SK-N-SH (cell line): ENCODE measurements around the gene PTPRG. TPM values are rescaled to one million over a fixed set of nuclear protein-coding genes. Genes with fewer than 3 reads are reported as not detected.

ENCODE experiments used
- CTCF ChIA-PET: fragments of 300-600, 350-600 bp; formaldehyde crosslinking; extraction: SDS; loops from one replicate; lab custom pipeline; 2021; lab: Yijun Ruan, JAX
- POLR2A ChIA-PET: fragments of 350-600 bp; sonication (Branson Sonifier 250); formaldehyde crosslinking; extraction: SDS; loops from one replicate; lab custom pipeline; 2020; ENCODE audit warnings: antibody characterized with exemption, inconsistent platforms; lab: Yijun Ruan, JAX
- DNase-seq: peaks from one replicate; pipeline ENCODE4 v3.0.0; 2012
- H2AFZ ChIP-seq: fragments of 200-600 bp; sonication (generic); 2 replicates; pipeline ENCODE4 v1.8.1; 2016; ENCODE audit warnings: antibody characterized with exemption, mild to moderate bottlenecking, low read depth
- H3F3A ChIP-seq: fragments of 200-600 bp; sonication (generic); replicated peaks from 2 replicates; pipeline ENCODE3; 2016; ENCODE audit warnings: antibody characterized with exemption, mild to moderate bottlenecking; ENCODE audit not compliant: insufficient read depth
- H3K27ac ChIP-seq, 2 experiments: fragments of 200-500 bp in 1 of 2; fragments of 200-600 bp in 1 of 2; sonication (Bioruptor generic) in 1 of 2; sonication (generic), shearing (Covaris generic) in 1 of 2; 2 replicates each; pipeline versions ENCODE4 v1.5.1 to v1.6.1; 2014 to 2016; ENCODE audit warnings: low read depth in 2 of 2, inconsistent platforms in 1 of 2, low read length in 1 of 2, mild to moderate bottlenecking in 1 of 2, mixed read lengths in 1 of 2
- H3K27me3 ChIP-seq: fragments of 200-600 bp; sonication (generic), shearing (Covaris generic); 2 replicates; pipeline ENCODE4 v1.6.1; 2016; ENCODE audit warnings: mixed run types; ENCODE audit not compliant: insufficient read depth
- H3K36me3 ChIP-seq, 2 experiments: fragments of 200-500 bp in 1 of 2; fragments of 200-600 bp in 1 of 2; sonication (Bioruptor generic) in 1 of 2; sonication (generic) in 1 of 2; replicated peaks in 1 of 2; 2 replicates each; pipeline versions ENCODE3 to v1.5.1; 2014 to 2016; ENCODE audit warnings: low read length in 1 of 2, mild to moderate bottlenecking in 1 of 2; ENCODE audit not compliant: insufficient read depth in 2 of 2, control insufficient read depth in 1 of 2
- H3K4me1 ChIP-seq, 2 experiments: fragments of 200-500 bp in 1 of 2; fragments of 200-600 bp in 1 of 2; sonication (Bioruptor generic) in 1 of 2; sonication (generic), shearing (Covaris generic) in 1 of 2; 2 replicates each; pipeline versions ENCODE4 v1.5.1 to v1.6.1; 2014 to 2016; ENCODE audit warnings: low read depth in 1 of 2, low read length in 1 of 2, mixed run types in 1 of 2; ENCODE audit not compliant: insufficient read depth in 2 of 2, control insufficient read depth in 1 of 2
- H3K4me2 ChIP-seq: fragments of 200-600 bp; sonication (generic), shearing (Covaris generic); 2 replicates; pipeline ENCODE4 v1.6.1; 2017; ENCODE audit warnings: mixed run types
- H3K4me3 ChIP-seq, 2 experiments: fragments of 200-500 bp in 1 of 2; fragments of 200-600 bp in 1 of 2; sonication (Bioruptor generic) in 1 of 2; sonication (generic), shearing (Covaris generic) in 1 of 2; 2 replicates each; pipeline versions ENCODE4 v1.5.1 to v1.8.1; 2014 to 2016; ENCODE audit warnings: low read depth in 2 of 2, inconsistent platforms in 1 of 2, low read length in 1 of 2, mild to moderate bottlenecking in 1 of 2, mixed read lengths in 1 of 2, moderate library complexity in 1 of 2
- H3K79me2 ChIP-seq: fragments of 200-600 bp; sonication (generic); 2 replicates; pipeline ENCODE4 v1.8.1; 2017; ENCODE audit warnings: mild to moderate bottlenecking; ENCODE audit not compliant: insufficient read depth
- H3K9ac ChIP-seq: fragments of 200-600 bp; sonication (generic); 2 replicates; pipeline ENCODE4 v1.6.1; 2017; ENCODE audit warnings: mixed run types
- H3K9me2 ChIP-seq: fragments of 200-600 bp; sonication (generic); 2 replicates; pipeline ENCODE4 v1.6.1; 2017; ENCODE audit warnings: mixed run types
- H3K9me3 ChIP-seq: fragments of 200-600 bp; sonication (generic); 2 replicates; pipeline ENCODE4 v1.6.1; 2017; ENCODE audit warnings: mixed run types, mild to moderate bottlenecking, moderate library complexity
- H4K20me1 ChIP-seq: fragments of 200-600 bp; sonication (generic); 2 replicates; pipeline ENCODE4 v1.6.1; 2017; ENCODE audit warnings: mild to moderate bottlenecking, mixed run types; ENCODE audit not compliant: insufficient read depth
- CHD2 ChIP-seq: fragments of 150-350 bp; IDR thresholded peaks from 2 replicates; pipeline ENCODE4 v1.6.1; 2018; ENCODE audit warnings: low read length; ENCODE audit not compliant: partially characterized antibody
- ELF1 ChIP-seq: IDR thresholded peaks from 2 replicates; pipeline ENCODE4 v1.4.0; 2012
- EP300 ChIP-seq, 2 experiments: IDR thresholded peaks; 2 replicates each; pipeline versions ENCODE4 v1.4.0 to v1.6.1; 2012; ENCODE audit warnings: borderline replicate concordance in 1 of 2, low read depth in 1 of 2, low read length in 1 of 2
- FOSL2 ChIP-seq: IDR thresholded peaks from 2 replicates; pipeline ENCODE4 v1.4.0; 2012; ENCODE audit warnings: low read depth, mild to moderate bottlenecking, moderate library complexity, borderline replicate concordance
- FOXM1 ChIP-seq: IDR thresholded peaks from 2 replicates; pipeline ENCODE4 v1.4.0; 2012; ENCODE audit warnings: low read depth, mild to moderate bottlenecking
- GABPA ChIP-seq: IDR thresholded peaks from 2 replicates; pipeline ENCODE4 v1.4.0; 2012; ENCODE audit warnings: low read depth, mild to moderate bottlenecking
- GATA2 ChIP-seq: sonication (generic); formaldehyde crosslinking; IDR thresholded peaks from 2 replicates; pipeline ENCODE4 v1.5.0; 2020; ENCODE audit warnings: mild to moderate bottlenecking, missing genetic modification reagents
- MEF2A ChIP-seq: IDR thresholded peaks from 2 replicates; pipeline ENCODE4 v1.4.0; 2012; ENCODE audit warnings: low read depth, borderline replicate concordance
- NRF1 ChIP-seq: IDR thresholded peaks from 2 replicates; pipeline ENCODE4 v1.6.1; 2012; ENCODE audit warnings: low read depth, mild to moderate bottlenecking, low read length
- POLR2AphosphoS5 ChIP-seq: IDR thresholded peaks from 2 replicates; pipeline ENCODE4 v1.6.1; 2012; ENCODE audit warnings: low read depth, low read length
- RAD21 ChIP-seq: IDR thresholded peaks from 2 replicates; pipeline ENCODE4 v1.6.1; 2012; ENCODE audit warnings: mild to moderate bottlenecking, low read length
- RFX5 ChIP-seq: IDR thresholded peaks from 2 replicates; pipeline ENCODE4 v1.6.1; 2012; ENCODE audit warnings: mild to moderate bottlenecking, improper control_type of control experiment, low read length
- RXRA ChIP-seq: IDR thresholded peaks from 2 replicates; pipeline ENCODE4 v1.4.0; 2012; ENCODE audit warnings: low read depth, mild to moderate bottlenecking, borderline replicate concordance
- SIN3A ChIP-seq: IDR thresholded peaks from 2 replicates; pipeline ENCODE4 v1.6.1; 2012; ENCODE audit warnings: low read depth, mild to moderate bottlenecking, low read length, moderate library complexity, borderline replicate concordance
- SMC3 ChIP-seq: IDR thresholded peaks from 2 replicates; pipeline ENCODE4 v1.6.1; 2012; ENCODE audit warnings: low read depth, low read length, improper control_type of control experiment
- TAF1 ChIP-seq: IDR thresholded peaks from 2 replicates; pipeline ENCODE4 v1.6.1; 2012; ENCODE audit warnings: low read depth, mild to moderate bottlenecking, low read length, moderate library complexity, borderline replicate concordance
- TCF12 ChIP-seq: IDR thresholded peaks from 2 replicates; pipeline ENCODE4 v1.4.0; 2012
- TEAD4 ChIP-seq: IDR thresholded peaks from 2 replicates; pipeline ENCODE4 v1.4.0; 2012; ENCODE audit warnings: mild to moderate bottlenecking, borderline replicate concordance; ENCODE audit not compliant: insufficient read depth
- WGBS: methylation state at CpG from one replicate; pipeline ENCODE4 v1.1.6; 2017; ENCODE audit warnings: low lambda C conversion rate; 5-methylcytosine and 5-hydroxymethylcytosine counted together
- polyA plus RNA-seq, 3 experiments: library from polyadenylated mRNA; depleted of rRNA; stranded (reverse); fragments of >200 nt; gene quantifications; 2 replicates each; pipeline ENCODE4 v1.2.3, GENCODE V29; 2012
- TF ChIP-seq, protein P1 (sequence below): fragments of 150-350 bp; IDR thresholded peaks from 2 replicates; pipeline ENCODE4 v1.6.1; 2017; ENCODE audit warnings: antibody characterized with exemption, low read length, low read depth, borderline replicate concordance
- TF ChIP-seq, protein P2 (sequence below): IDR thresholded peaks from 2 replicates; pipeline ENCODE4 v1.4.0; 2012; ENCODE audit warnings: low read depth
- TF ChIP-seq, protein P3 (sequence below): IDR thresholded peaks from 2 replicates; pipeline ENCODE4; 2012
- TF ChIP-seq, protein P4 (sequence below): IDR thresholded peaks from 2 replicates; pipeline ENCODE4 v1.4.0; 2012; ENCODE audit warnings: low read depth, borderline replicate concordance

PTPRG gene
- polyA plus RNA-seq, 1 of the 3 experiments (the other 2 are of a cell fraction) = 14.1 TPM

DNA sequence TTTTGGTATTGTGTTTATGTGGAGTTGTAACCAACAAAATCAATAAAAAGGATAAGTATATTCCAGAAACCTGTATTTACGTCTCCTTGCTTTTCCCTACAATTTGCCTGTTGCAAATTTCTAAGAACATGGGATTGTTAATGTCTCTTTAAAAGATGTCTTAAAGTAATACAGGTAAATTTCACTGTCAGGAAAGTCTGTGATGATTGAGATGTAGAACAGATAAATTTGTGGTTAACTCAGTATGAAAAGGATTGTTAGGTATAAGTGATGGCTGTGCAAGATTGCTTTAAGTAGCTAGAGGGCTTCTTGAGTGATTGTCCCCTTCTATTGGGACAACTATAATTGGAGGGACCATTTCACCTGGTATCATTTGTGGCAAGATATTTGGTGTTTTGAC lies 6.8 kb downstream of the PTPRG start:
- WGBS = 100% methylated on average over 1 of the region's 1 CpG
- ChIA-PET POLR2A (interaction anchor here (0.6 kb wide), 1 partner anchor 220 kb away, joined by 3 read pairs; no protein-coding TSS in a partner anchor), CTCF (interaction anchor here (0.5 kb wide), 1 partner anchor 203 kb away, joined by 3 read pairs; no protein-coding TSS in a partner anchor)
- H3K9me2 ChIP-seq = no peaks in the 10 kb centered on the region
- H3K36me3 ChIP-seq = no peaks in the 10 kb centered on the region
- peaks cover 4% of the 10 kb centered on the region for H3F3A ChIP-seq
- H3K4me3 ChIP-seq = no peak overlapping the region
- no peak overlapping the region for H2AFZ ChIP-seq
- peaks cover 8% of the 10 kb centered on the region; the same call in 1 of the 2 replicates for H4K20me1 ChIP-seq
- H3K27ac ChIP-seq = no peak overlapping the region
- H3K9ac ChIP-seq = no peak overlapping the region
- DNase-seq = no peak
- no peak overlapping the region for H3K4me2 ChIP-seq
- H3K4me1 ChIP-seq = peaks cover 3 to 21% of the 10 kb centered on the region in 2 experiments; a peak in 3 of 4 replicates
- peaks cover 96% of the 10 kb centered on the region for H3K79me2 ChIP-seq
- no peaks in the 10 kb centered on the region for H3K9me3 ChIP-seq
- no peak for TF ChIP-seq GABPA
- no peak for TF ChIP-seq GATA2 (CRISPR knock-in tag)
- TF ChIP-seq POLR2AphosphoS5 = no peak
- TF ChIP-seq CHD2 = no peak
- TF ChIP-seq FOSL2 = no peak
- no peak for TF ChIP-seq FOXM1
- TF ChIP-seq TAF1 = no peak
- TF ChIP-seq SMC3 = no peak
- TF ChIP-seq, protein P1, sequence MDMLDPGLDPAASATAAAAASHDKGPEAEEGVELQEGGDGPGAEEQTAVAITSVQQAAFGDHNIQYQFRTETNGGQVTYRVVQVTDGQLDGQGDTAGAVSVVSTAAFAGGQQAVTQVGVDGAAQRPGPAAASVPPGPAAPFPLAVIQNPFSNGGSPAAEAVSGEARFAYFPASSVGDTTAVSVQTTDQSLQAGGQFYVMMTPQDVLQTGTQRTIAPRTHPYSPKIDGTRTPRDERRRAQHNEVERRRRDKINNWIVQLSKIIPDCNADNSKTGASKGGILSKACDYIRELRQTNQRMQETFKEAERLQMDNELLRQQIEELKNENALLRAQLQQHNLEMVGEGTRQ = no peak
- no peak for TF ChIP-seq RFX5
- TF ChIP-seq NRF1 = no peak
- no peak for TF ChIP-seq RAD21
- TF ChIP-seq TCF12 = no peak
- no peaks in the 10 kb centered on the region for H3K27me3 ChIP-seq

DNA sequence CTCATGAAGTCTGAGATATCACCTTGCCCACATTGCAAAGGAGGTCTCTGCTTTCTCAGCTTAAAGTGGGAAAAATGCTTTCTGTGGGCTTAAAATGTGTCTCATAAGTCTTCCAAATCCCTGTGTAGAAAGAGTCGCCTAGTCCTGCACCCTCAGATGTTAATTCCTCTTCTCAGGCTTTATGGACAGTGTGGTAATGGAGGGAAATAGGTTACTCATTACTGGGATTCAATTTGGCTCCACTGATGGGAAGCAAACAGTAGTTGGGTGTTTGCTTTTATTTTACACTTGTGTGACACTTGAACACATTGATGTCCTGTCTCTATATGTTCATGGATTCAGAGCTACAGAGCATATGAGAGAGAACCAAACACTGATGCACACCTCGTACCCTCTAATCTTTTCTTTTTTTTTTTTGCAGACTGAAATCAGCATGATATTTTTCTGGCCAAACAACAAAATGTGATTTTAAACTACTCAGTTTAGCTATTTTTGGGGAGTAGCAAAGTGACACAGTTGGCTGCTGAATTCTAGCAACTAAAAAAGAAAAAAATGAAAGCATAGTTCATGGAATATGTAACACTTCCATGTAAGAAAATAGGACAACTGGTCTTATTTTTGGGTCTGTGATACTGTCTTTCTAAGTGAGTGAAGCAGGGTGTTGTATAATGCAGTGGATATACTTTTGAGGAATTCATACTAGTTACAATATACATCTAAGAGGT lies 8.6 kb downstream of the PTPRG start:
- ChIA-PET CTCF (no interaction called here), POLR2A (no interaction called here)
- Histone ChIP-seq H4K20me1 (peaks cover 2% of the 10 kb centered on the region; the same call in 1 of the 2 replicates), H3K4me3 (no peak overlapping the region), H3K9ac (no peak overlapping the region), H2AFZ (no peak overlapping the region), H3K9me3 (no peaks in the 10 kb centered on the region), H3K4me2 (no peak overlapping the region), H3K27ac (peak overlapping the region in 1 of 2 experiments; percentile 67; a peak in 1 of 4 replicates), H3K36me3 (no peaks in the 10 kb centered on the region), H3F3A (peaks cover 4% of the 10 kb centered on the region), H3K9me2 (no peaks in the 10 kb centered on the region), H3K79me2 (peaks cover 95% of the 10 kb centered on the region), H3K4me1 (peaks cover 0 to 16% of the 10 kb centered on the region in 2 experiments; a peak in 2 of 4 replicates), H3K27me3 (no peaks in the 10 kb centered on the region)
- no peak for DNase-seq
- no peak for TF ChIP-seq SIN3A
- TF ChIP-seq NRF1 = no peak
- TF ChIP-seq TEAD4 = no peak
- no peak for TF ChIP-seq EP300 (IDR thresholded peaks at IDR 0.05; ENCODE audit: borderline replicate concordance in 1 of 2, low read depth in 1 of 2, low read length in 1 of 2)
- no peak for TF ChIP-seq TAF1
- TF ChIP-seq, protein P2, sequence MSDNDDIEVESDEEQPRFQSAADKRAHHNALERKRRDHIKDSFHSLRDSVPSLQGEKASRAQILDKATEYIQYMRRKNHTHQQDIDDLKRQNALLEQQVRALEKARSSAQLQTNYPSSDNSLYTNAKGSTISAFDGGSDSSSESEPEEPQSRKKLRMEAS = no peak
- no peak for TF ChIP-seq MEF2A
- no peak for TF ChIP-seq RXRA
- TF ChIP-seq ELF1 = no peak
- no peak for TF ChIP-seq TCF12
- TF ChIP-seq, protein P3, sequence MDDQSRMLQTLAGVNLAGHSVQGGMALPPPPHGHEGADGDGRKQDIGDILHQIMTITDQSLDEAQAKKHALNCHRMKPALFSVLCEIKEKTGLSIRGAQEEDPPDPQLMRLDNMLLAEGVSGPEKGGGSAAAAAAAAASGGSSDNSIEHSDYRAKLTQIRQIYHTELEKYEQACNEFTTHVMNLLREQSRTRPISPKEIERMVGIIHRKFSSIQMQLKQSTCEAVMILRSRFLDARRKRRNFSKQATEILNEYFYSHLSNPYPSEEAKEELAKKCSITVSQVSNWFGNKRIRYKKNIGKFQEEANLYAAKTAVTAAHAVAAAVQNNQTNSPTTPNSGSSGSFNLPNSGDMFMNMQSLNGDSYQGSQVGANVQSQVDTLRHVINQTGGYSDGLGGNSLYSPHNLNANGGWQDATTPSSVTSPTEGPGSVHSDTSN = no peak
- TF ChIP-seq SMC3 = no peak
- TF ChIP-seq POLR2AphosphoS5 = no peak
- TF ChIP-seq, protein P4, sequence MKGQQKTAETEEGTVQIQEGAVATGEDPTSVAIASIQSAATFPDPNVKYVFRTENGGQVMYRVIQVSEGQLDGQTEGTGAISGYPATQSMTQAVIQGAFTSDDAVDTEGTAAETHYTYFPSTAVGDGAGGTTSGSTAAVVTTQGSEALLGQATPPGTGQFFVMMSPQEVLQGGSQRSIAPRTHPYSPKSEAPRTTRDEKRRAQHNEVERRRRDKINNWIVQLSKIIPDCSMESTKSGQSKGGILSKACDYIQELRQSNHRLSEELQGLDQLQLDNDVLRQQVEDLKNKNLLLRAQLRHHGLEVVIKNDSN = no peak
- 86% methylated on average over 2 of the region's 2 CpGs for WGBS
